ENCODE data around the gene WDR72. TPM values are rescaled to one million over a fixed set of nuclear protein-coding genes. Genes with fewer than 3 reads are reported as not detected.

The WDR72 gene
- total RNA-seq, 2 experiments from 2014 or later: not detected

GRCh38 chr15:53473435-53473834 lies 286.0 kb downstream of the WDR72 start:
- intact Hi-C loops (cut with micrococcal nuclease): loop anchor here (10.0 kb wide), 1 partner anchor 61 kb away; no protein-coding TSS in a partner anchor
- no peak overlapping the region for H3K27ac Mint-ChIP-seq
- no peak overlapping the region for H3K4me3 Mint-ChIP-seq
- H3K4me1 Mint-ChIP-seq (ENCODE audit: low read depth): no peaks in the 10 kb centered on the region
- ChIA-PET CTCF (no interaction called here), POLR2A (no interaction called here)
- no peaks in the 10 kb centered on the region for H3K27me3 Mint-ChIP-seq
- H3K36me3 Mint-ChIP-seq (ENCODE audit: low read depth): no peaks in the 10 kb centered on the region
- DNase-seq (no peak), ATAC-seq (no peak)
- TF ChIP-seq CTCF (IDR thresholded peaks at IDR 0.05): no peak
- H3K9me3 Mint-ChIP-seq: peaks cover 7% of the 10 kb centered on the region

- no peaks in the 10 kb centered on the region for H3K4me1 Mint-ChIP-seq (ENCODE audit: low read depth)
- H3K27me3 Mint-ChIP-seq: no peaks in the 10 kb centered on the region
- ChIA-PET POLR2A (no interaction called here), CTCF (no interaction called here)
- no peak overlapping the region for H3K4me3 Mint-ChIP-seq
- DNase-seq (no peak), ATAC-seq (no peak)
- no peaks in the 10 kb centered on the region for H3K36me3 Mint-ChIP-seq (ENCODE audit: low read depth)
- intact Hi-C loops (cut with micrococcal nuclease): loop anchor here (10.0 kb wide), 1 partner anchor 62 kb away; no protein-coding TSS in a partner anchor
- TF ChIP-seq CTCF (IDR thresholded peaks at IDR 0.05): no peak
- peaks cover 8% of the 10 kb centered on the region for H3K9me3 Mint-ChIP-seq
- no peak overlapping the region for H3K27ac Mint-ChIP-seq
These were observed 286.6 kb downstream of the WDR72 start for GRCh38 chr15:53472883-53473282.

- DNase-seq (no peak), ATAC-seq (no peak)
- no peak for TF ChIP-seq CTCF (IDR thresholded peaks at IDR 0.05)
- no peaks in the 10 kb centered on the region for H3K27me3 Mint-ChIP-seq
- POLR2A ChIA-PET: no interaction called here
- H3K4me3 Mint-ChIP-seq: no peak overlapping the region
- H3K9me3 Mint-ChIP-seq: peaks cover 8% of the 10 kb centered on the region
- H3K36me3 Mint-ChIP-seq (ENCODE audit: low read depth): no peaks in the 10 kb centered on the region
- intact Hi-C loops (cut with micrococcal nuclease): loop anchor here (10.0 kb wide), 1 partner anchor 63 kb away; no protein-coding TSS in a partner anchor
- CTCF ChIA-PET: no interaction called here
- no peak overlapping the region for H3K27ac Mint-ChIP-seq
- H3K4me1 Mint-ChIP-seq (ENCODE audit: low read depth): no peaks in the 10 kb centered on the region
These were observed 287.3 kb downstream of the WDR72 start for GRCh38 chr15:53472210-53472609.

- Mint-ChIP-seq H3K4me3 (no peak overlapping the region), H3K27ac (no peak overlapping the region), H3K4me1 (ENCODE audit: low read depth) (no peaks in the 10 kb centered on the region), H3K36me3 (ENCODE audit: low read depth) (no peaks in the 10 kb centered on the region), H3K9me3 (peaks cover 8% of the 10 kb centered on the region), H3K27me3 (no peaks in the 10 kb centered on the region)
- no peak for ATAC-seq
- intact Hi-C loops (cut with micrococcal nuclease): loop anchor here (10.0 kb wide), 1 partner anchor 64 kb away; no protein-coding TSS in a partner anchor
- DNase-seq: no peak
- POLR2A ChIA-PET: no interaction called here
- no peak for TF ChIP-seq CTCF (IDR thresholded peaks at IDR 0.05)
- CTCF ChIA-PET: no interaction called here
These were observed 288.7 kb downstream of the WDR72 start for GRCh38 chr15:53470743-53471142.

GRCh38 chr15:53469422-53469821 lies 290.0 kb downstream of the WDR72 start:
- Mint-ChIP-seq H3K27me3 (no peaks in the 10 kb centered on the region), H3K4me1 (ENCODE audit: low read depth) (no peaks in the 10 kb centered on the region), H3K4me3 (no peak overlapping the region), H3K36me3 (ENCODE audit: low read depth) (no peaks in the 10 kb centered on the region), H3K27ac (no peak overlapping the region), H3K9me3 (peaks cover 8% of the 10 kb centered on the region)
- no peak for ATAC-seq
- no peak for DNase-seq
- intact Hi-C loops (cut with micrococcal nuclease): no loop called here
- ChIA-PET CTCF (no interaction called here), POLR2A (no interaction called here)
- no peak for TF ChIP-seq CTCF (IDR thresholded peaks at IDR 0.05)

Other genes with a start within 250 kb of the WDR72 start
- gene UNC13C, start 218.8 kb upstream of the WDR72 start, total RNA-seq: not detected

All from activated CD8-positive, alpha-beta T cell treated with anti-CD3 and anti-CD28 coated beads for 36 hours (primary cell).